Measurements from ENCODE around the gene TLE5. TPM values are rescaled to one million over a fixed set of nuclear protein-coding genes. Genes with fewer than 3 reads are reported as not detected.

Gene TLE5
- total RNA-seq, 2 donors from 2014 or later: 166 to 254 TPM

DNA sequence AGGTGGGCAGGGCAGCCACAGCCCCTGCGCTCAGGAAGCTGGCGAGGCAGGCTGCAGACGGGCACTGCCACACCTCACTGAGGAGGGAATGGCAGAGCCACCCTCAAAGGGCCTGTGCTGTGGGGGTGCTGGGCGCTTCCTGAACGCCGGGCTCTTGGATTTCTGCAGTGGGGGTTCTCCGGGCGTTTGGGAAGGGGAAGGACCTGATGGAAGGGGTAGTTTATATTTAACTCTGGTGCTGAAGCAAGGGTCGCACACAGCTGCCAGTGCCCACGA is 42.4 kb upstream of the TLE5 start:
- H3K4me1 ChIP-seq: peaks cover 44% of the 10 kb centered on the region

DNA sequence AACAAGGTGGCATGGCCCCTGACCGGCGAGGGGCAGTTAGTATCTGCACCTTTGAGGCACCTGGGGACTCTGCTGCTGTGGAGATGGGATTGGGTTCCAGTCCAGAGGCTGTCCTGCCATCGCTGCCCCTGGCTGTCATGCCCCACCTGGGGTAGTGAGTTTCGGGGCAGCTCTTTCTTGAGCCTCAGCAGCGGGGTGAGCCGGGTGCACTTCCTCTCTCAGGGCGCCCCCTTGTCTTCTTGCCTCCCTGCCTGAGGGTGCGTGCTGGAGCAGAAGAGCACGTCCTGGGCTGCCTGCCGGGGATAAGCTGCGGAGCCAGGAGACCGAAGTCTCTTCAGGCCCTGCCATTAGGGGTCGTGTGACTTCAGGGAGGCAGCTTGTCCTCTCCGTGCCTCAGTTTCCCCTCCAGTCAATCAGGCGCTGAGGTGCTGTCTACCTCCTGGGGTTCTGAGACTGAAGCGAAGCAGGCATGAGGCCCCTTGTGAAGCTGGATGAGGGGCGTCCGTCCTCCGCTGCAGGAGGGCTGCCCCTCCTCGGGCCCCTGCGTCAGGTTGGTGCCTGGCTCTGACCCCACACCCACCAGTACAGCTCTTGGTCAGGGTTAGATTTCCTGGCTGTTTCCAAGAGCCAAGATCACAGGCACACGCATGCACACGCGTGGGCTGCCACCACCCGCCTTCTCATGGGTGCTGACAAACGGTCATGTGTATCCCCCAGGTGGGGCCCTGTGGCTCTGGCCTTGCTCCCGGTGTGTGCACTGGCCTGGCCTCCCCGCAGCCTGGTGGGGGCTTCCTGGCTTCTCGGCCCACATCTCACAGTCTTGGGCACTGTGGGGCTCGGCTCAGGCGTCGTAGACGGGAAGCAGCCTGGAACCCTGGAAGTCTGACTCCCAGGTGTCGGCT is 40.2 kb upstream of the TLE5 start:
- 81 to 83% methylated on average over 12 to 28 of the region's 34 CpGs for WGBS, 2 donors
- Histone ChIP-seq H3K4me1 (peaks cover 60% of the 10 kb centered on the region), H3K4me3 (no peak overlapping the region), H3K9me3 (no peaks in the 10 kb centered on the region), H3K36me3 (replicated peaks in 1 of 2; ENCODE audit: insufficient read depth in 1 of 2, low read depth in 2 of 2) (no peaks in the 10 kb centered on the region), H3K27ac (no peak overlapping the region), H3K27me3 (no peaks in the 10 kb centered on the region)
- no peak for TF ChIP-seq POLR2A (IDR thresholded peaks at IDR 0.05)
- TF ChIP-seq, protein P1, sequence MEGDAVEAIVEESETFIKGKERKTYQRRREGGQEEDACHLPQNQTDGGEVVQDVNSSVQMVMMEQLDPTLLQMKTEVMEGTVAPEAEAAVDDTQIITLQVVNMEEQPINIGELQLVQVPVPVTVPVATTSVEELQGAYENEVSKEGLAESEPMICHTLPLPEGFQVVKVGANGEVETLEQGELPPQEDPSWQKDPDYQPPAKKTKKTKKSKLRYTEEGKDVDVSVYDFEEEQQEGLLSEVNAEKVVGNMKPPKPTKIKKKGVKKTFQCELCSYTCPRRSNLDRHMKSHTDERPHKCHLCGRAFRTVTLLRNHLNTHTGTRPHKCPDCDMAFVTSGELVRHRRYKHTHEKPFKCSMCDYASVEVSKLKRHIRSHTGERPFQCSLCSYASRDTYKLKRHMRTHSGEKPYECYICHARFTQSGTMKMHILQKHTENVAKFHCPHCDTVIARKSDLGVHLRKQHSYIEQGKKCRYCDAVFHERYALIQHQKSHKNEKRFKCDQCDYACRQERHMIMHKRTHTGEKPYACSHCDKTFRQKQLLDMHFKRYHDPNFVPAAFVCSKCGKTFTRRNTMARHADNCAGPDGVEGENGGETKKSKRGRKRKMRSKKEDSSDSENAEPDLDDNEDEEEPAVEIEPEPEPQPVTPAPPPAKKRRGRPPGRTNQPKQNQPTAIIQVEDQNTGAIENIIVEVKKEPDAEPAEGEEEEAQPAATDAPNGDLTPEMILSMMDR (IDR thresholded peaks at IDR 0.05): no peak
- ATAC-seq (no peak), DNase-seq (no peak)
- intact Hi-C loops (cut with DNase I): no loop called here

More for the DNA sequence above, 42.4 kb upstream of the TLE5 start:
- H3K9me3 ChIP-seq: no peaks in the 10 kb centered on the region
- TF ChIP-seq POLR2A (IDR thresholded peaks at IDR 0.05): no peak
- TF ChIP-seq, protein P1 (IDR thresholded peaks at IDR 0.05): no peak
- H3K27ac ChIP-seq: peak overlapping the region in 2 of 4 donors; percentile 22 to 54
- no peak for DNase-seq
- no peaks in the 10 kb centered on the region for H3K27me3 ChIP-seq
- intact Hi-C loops (cut with DNase I): no loop called here
- no peak overlapping the region for H3K4me3 ChIP-seq
- no peaks in the 10 kb centered on the region for H3K36me3 ChIP-seq (replicated peaks in 1 of 2; ENCODE audit: insufficient read depth in 1 of 2, low read depth in 2 of 2)
- 63 to 80% methylated on average over 1 to 10 of the region's 10 CpGs for WGBS, 2 donors
- ATAC-seq: no peak

DNA sequence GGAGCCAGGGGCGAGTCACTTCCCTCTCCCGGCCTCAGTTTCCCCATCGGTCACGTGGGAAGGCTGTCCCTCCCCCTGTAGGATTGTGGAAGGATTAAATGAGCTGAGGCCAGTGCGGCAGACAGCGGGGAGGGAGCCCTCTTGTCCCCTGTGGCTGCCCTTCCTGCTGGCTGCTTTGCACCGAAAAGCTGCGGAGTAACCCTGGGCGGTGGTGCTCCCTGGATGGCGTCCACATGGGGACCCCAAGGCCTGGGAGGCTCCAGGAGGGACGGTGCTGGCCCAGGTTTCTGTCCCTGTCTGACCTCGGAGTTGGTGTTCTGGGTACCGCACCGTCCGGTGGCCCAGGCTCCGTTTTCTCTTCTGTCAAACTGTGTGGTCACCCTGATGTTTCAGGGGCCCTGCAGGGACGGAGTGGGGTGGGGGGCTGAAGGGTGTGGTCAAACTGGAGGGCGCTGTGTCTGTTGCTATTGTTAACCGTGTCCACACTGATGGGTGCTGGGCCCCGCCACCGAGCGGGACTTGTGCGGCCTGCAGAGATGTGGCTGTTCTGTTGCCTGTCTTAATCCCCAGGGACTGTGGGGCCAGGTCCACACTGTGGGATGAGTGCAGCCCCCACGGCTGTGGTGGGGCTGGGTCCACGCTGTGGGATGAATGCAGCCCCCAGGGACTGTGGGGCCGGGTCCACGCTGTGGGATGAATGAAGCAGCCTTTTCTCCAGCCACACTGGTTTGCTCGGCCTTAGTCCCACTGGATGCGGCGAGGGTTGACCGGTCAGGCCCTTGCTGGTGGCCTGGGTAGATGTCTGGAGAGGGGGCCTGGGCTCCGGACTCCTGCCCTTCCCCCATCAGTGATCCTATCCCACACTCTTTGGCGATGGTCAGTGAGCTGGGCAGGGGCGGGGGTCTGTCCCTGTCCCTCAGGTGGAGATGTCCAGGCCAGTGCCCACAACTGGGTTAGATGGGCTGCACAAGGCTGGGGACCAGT is 38.7 kb upstream of the TLE5 start:
- H3K27ac ChIP-seq: no peak overlapping the region
- H3K9me3 ChIP-seq: no peaks in the 10 kb centered on the region
- WGBS, 2 donors: 60 to 69% methylated on average over 3 to 32 of the region's 34 CpGs
- H3K27me3 ChIP-seq: no peaks in the 10 kb centered on the region
- intact Hi-C loops (cut with DNase I): no loop called here
- H3K4me1 ChIP-seq: peaks cover 75% of the 10 kb centered on the region
- no peak overlapping the region for H3K4me3 ChIP-seq
- no peak for DNase-seq
- no peak for ATAC-seq
- TF ChIP-seq POLR2A (IDR thresholded peaks at IDR 0.05): no peak
- TF ChIP-seq, protein P1 (IDR thresholded peaks at IDR 0.05): no peak
- no peaks in the 10 kb centered on the region for H3K36me3 ChIP-seq (replicated peaks in 1 of 2; ENCODE audit: insufficient read depth in 1 of 2, low read depth in 2 of 2)

DNA sequence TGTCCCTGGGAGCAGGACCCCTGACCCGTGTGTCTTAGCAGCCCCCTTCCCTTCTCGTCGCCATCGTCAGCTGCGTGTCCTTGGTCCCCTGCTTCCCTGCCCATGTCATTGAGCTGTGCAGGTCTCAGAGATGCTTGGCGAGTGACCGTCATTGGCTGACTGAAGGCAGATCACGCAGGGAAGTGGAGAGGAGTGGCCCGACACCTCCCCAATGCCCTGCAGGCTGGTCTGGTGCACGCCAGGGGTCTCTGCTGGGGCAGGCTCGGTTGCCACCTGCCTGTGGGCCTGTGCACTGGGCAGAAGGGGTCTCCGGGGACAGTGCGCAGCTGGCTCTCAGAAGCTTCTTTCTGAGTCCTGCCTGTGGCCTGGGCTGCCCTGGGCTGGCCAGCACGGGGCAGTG is 38.0 kb upstream of the TLE5 start:
- intact Hi-C loops (cut with DNase I): no loop called here
- DNase-seq: no peak
- peaks cover 82% of the 10 kb centered on the region for H3K4me1 ChIP-seq
- H3K9me3 ChIP-seq: no peaks in the 10 kb centered on the region
- no peaks in the 10 kb centered on the region for H3K36me3 ChIP-seq (replicated peaks in 1 of 2; ENCODE audit: insufficient read depth in 1 of 2, low read depth in 2 of 2)
- TF ChIP-seq POLR2A (IDR thresholded peaks at IDR 0.05): no peak
- TF ChIP-seq, protein P1 (IDR thresholded peaks at IDR 0.05): no peak
- no peak overlapping the region for H3K4me3 ChIP-seq
- 78 to 86% methylated on average over 6 to 13 of the region's 14 CpGs for WGBS, 2 donors
- no peak for ATAC-seq
- H3K27ac ChIP-seq: no peak overlapping the region
- no peaks in the 10 kb centered on the region for H3K27me3 ChIP-seq
